Stomach (tissue), 4 donors: ENCODE results near the gene GIPC3.

Experiments
- EP300 ChIP-seq: sonication (generic); formaldehyde crosslinking; IDR thresholded peaks from one replicate; pipeline ENCODE4 v1.6.1; 2017; ENCODE audit warnings: antibody characterized with exemption
- POLR2A ChIP-seq, 4 donors: fragments of 450-650 bp; IDR thresholded peaks; one replicate each; pipeline ENCODE4 v1.6.1; 2016; ENCODE audit warnings: antibody characterized with exemption in 4 of 4, control low read depth in 2 of 4, mild to moderate bottlenecking in 1 of 4, moderate library complexity in 1 of 4
- TF ChIP-seq, protein P1 (sequence below), 7 experiments: fragments of 450-650 bp in 4 of 7; fragments of 200-600 bp in 3 of 7; sonication (generic) in 3 of 7; IDR thresholded peaks; one replicate each; pipeline ENCODE4 v1.5.1; 2016 to 2019; ENCODE audit warnings: antibody characterized with exemption in 7 of 7, control low read depth in 2 of 7, mild to moderate bottlenecking in 1 of 7

DNA sequence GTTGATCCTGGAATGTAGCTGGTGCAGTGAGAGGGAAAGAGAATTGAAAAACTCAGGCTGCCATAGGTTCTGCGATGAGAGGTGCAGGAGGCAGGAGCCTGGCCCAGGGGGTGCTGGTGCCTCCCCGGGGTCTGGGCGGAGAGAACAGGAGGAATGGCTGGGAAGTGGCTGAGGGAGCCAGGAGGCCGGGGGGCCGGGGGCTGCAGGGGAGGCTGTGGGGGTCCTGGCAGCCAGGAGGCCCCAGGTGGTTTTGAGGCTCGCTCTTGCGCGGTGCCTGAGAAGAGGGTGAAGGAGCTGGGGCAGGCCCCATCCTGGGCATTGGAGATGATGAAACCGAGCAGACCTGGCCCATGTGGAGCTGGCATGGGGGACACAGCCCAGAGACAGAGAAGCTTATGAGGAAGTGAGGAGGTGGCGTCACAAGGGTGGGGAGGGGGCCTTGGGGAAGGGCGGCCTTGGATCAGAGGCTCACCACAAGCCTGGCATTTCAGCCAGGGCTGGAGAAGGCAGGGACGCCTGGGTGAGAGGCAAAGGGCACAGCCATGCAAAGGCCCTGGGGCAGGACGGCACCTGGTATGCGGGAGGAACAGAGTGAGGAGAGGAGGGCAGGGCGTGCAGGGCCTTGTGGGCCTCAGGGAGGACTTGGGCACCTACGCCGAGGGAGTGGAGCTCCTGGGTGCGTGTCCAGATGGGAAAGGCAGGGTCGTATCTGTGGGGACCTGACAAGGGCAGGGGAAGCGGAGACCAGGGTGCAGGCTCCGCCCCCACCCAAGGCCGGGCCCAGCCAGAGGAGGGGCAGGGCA is 47.6 kb upstream of the GIPC3 start:
- TF ChIP-seq POLR2A (IDR thresholded peaks at IDR 0.05): no peak
- TF ChIP-seq, protein P1, sequence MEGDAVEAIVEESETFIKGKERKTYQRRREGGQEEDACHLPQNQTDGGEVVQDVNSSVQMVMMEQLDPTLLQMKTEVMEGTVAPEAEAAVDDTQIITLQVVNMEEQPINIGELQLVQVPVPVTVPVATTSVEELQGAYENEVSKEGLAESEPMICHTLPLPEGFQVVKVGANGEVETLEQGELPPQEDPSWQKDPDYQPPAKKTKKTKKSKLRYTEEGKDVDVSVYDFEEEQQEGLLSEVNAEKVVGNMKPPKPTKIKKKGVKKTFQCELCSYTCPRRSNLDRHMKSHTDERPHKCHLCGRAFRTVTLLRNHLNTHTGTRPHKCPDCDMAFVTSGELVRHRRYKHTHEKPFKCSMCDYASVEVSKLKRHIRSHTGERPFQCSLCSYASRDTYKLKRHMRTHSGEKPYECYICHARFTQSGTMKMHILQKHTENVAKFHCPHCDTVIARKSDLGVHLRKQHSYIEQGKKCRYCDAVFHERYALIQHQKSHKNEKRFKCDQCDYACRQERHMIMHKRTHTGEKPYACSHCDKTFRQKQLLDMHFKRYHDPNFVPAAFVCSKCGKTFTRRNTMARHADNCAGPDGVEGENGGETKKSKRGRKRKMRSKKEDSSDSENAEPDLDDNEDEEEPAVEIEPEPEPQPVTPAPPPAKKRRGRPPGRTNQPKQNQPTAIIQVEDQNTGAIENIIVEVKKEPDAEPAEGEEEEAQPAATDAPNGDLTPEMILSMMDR (IDR thresholded peaks at IDR 0.05): no peak
- TF ChIP-seq EP300: no peak
